ENCODE results near the gene METTL24. TPM values are rescaled to one million over a fixed set of nuclear protein-coding genes. Genes with fewer than 3 reads are reported as not detected.

The METTL24 gene
- total RNA-seq, 1 donor from 2014 or later: 3.6 TPM

DNA sequence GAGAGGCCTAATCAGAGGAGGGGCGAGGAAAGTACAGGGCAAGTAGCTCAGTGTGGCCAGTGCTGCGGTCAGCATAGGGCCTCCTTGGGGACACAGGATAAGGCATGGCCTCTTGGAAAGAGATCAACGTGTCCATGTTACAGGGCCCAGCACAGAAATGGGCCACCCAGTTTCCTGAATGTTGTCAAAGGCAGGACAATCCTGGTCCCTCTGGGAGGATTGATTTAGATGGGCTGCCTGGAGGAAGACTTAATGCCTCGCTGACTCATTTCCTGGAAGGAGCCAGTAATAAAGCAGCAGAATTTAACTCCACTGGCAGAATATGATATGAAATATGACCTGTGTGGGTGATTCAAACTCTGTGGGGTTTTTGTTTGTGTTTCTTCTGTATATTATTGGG lies 40.6 kb upstream of the METTL24 start:
- H3K4me3 Mint-ChIP-seq: no peak overlapping the region
- no peaks in the 10 kb centered on the region for H3K27me3 Mint-ChIP-seq (ENCODE audit: low read depth)
- H3K4me1 Mint-ChIP-seq: no peaks in the 10 kb centered on the region
- H3K36me3 Mint-ChIP-seq (ENCODE audit: low read depth): no peaks in the 10 kb centered on the region
- H3K9me3 Mint-ChIP-seq: no peaks in the 10 kb centered on the region
- H3K27ac Mint-ChIP-seq (ENCODE audit: unreplicated experiment): no peak overlapping the region
- TF ChIP-seq, protein P1, sequence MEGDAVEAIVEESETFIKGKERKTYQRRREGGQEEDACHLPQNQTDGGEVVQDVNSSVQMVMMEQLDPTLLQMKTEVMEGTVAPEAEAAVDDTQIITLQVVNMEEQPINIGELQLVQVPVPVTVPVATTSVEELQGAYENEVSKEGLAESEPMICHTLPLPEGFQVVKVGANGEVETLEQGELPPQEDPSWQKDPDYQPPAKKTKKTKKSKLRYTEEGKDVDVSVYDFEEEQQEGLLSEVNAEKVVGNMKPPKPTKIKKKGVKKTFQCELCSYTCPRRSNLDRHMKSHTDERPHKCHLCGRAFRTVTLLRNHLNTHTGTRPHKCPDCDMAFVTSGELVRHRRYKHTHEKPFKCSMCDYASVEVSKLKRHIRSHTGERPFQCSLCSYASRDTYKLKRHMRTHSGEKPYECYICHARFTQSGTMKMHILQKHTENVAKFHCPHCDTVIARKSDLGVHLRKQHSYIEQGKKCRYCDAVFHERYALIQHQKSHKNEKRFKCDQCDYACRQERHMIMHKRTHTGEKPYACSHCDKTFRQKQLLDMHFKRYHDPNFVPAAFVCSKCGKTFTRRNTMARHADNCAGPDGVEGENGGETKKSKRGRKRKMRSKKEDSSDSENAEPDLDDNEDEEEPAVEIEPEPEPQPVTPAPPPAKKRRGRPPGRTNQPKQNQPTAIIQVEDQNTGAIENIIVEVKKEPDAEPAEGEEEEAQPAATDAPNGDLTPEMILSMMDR (conservative IDR thresholded peaks at IDR 0.05): no peak
- no peak for DNase-seq (ENCODE audit: low read depth, low spot score)

DNA sequence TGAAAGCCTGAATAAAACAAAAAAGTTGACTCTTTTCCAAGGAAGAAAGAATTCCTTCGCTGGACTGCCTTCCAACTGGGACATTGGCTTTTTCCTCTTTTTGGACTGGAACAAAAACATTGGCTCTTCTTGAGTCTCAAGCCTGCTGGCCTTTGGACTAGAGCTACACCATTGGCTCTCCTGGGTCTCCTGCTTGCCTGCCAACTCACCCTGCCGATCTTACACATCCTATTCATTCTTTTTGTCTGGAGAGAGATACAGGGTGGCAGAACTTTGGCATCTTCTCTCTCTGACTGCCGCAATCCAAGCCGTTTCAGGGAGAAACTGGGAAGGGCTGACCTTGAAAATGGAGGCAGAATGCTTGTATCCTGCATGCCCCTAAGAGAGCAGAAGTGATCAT lies 37.1 kb upstream of the METTL24 start:
- peaks cover 3% of the 10 kb centered on the region for H3K4me1 Mint-ChIP-seq
- H3K4me3 Mint-ChIP-seq: no peak overlapping the region
- DNase-seq (ENCODE audit: low read depth, low spot score): no peak
- no peaks in the 10 kb centered on the region for H3K9me3 Mint-ChIP-seq
- TF ChIP-seq, protein P1 (conservative IDR thresholded peaks at IDR 0.05): no peak
- H3K27ac Mint-ChIP-seq (ENCODE audit: unreplicated experiment): no peak overlapping the region
- H3K36me3 Mint-ChIP-seq (ENCODE audit: low read depth): no peaks in the 10 kb centered on the region
- H3K27me3 Mint-ChIP-seq (ENCODE audit: low read depth): no peaks in the 10 kb centered on the region

DNA sequence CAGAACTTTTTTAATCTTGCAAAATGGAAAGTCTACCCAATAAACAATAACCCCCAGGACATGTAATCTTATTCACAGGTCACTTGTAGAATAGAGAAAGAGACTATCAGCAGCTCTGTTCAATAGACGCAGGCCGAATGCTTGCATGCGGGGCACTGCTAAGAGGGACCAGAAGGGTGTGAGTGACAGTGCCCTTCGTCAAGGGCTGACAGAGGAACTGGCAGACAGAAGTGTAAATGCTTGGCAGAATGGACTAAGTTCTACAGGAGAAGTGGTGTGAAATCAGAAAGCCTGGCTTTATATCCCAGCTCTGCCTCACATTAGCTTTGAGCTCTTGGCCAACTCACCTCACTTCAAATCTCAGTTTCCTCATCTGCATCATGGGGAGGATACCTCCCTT lies 36.3 kb upstream of the METTL24 start:
- DNase-seq (ENCODE audit: low read depth, low spot score): no peak
- Mint-ChIP-seq H3K27ac (ENCODE audit: unreplicated experiment) (no peak overlapping the region), H3K27me3 (ENCODE audit: low read depth) (no peaks in the 10 kb centered on the region), H3K36me3 (ENCODE audit: low read depth) (no peaks in the 10 kb centered on the region), H3K4me3 (no peak overlapping the region), H3K4me1 (peaks cover 7% of the 10 kb centered on the region), H3K9me3 (no peaks in the 10 kb centered on the region)
- TF ChIP-seq, protein P1 (conservative IDR thresholded peaks at IDR 0.05): no peak

DNA sequence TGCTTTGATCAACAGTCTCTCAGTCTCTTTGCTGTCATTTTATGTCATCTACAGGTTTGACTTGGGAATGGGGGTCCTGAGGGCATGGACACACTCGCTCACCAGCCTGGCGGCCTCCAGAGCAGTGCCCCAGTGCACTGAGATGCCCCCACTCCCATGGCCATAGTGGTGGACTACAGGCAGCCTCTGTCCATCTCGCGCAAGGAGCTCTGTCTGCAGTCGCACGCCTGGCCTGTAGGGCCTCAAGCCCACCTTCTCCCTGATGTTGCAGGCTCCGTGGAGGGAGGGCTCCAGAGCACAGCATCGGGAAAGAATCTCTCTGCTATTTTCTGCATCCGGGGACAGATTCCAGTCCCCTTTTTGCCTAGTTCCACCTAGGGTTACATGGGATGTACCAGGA lies 34.6 kb upstream of the METTL24 start:
- Mint-ChIP-seq H3K9me3 (no peaks in the 10 kb centered on the region), H3K36me3 (ENCODE audit: low read depth) (no peaks in the 10 kb centered on the region), H3K4me3 (no peak overlapping the region), H3K27me3 (ENCODE audit: low read depth) (no peaks in the 10 kb centered on the region), H3K4me1 (peaks cover 11% of the 10 kb centered on the region), H3K27ac (ENCODE audit: unreplicated experiment) (no peak overlapping the region)
- no peak for DNase-seq (ENCODE audit: low read depth, low spot score)
- TF ChIP-seq, protein P1 (conservative IDR thresholded peaks at IDR 0.05): no peak

DNA sequence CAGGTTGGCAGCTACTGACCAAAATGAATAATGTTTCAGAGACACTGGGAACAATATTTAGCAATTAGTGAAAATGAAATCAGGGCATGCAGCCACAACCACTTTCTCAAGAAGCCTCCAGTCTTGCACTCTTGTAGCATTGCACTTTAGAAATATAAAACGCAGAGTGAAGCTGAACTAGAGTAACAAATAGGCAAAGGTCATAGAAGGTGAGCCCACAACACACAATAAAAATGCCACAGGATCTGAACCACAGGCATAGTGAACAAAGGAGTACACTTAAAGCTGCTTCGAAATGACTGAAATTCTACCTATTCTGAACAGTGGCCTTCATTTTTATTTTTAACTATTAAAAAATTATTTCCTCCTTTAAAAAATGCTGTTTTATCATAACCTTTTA lies 32.3 kb upstream of the METTL24 start:
- no peaks in the 10 kb centered on the region for H3K36me3 Mint-ChIP-seq (ENCODE audit: low read depth)
- no peaks in the 10 kb centered on the region for H3K27me3 Mint-ChIP-seq (ENCODE audit: low read depth)
- no peak overlapping the region for H3K27ac Mint-ChIP-seq (ENCODE audit: unreplicated experiment)
- H3K9me3 Mint-ChIP-seq: no peaks in the 10 kb centered on the region
- peaks cover 14% of the 10 kb centered on the region for H3K4me1 Mint-ChIP-seq
- no peak overlapping the region for H3K4me3 Mint-ChIP-seq
- TF ChIP-seq, protein P1 (conservative IDR thresholded peaks at IDR 0.05): no peak
- DNase-seq (ENCODE audit: low read depth, low spot score): no peak

Measured in neural crest cell (in vitro differentiated cells).